LNCAP (cell line): ENCODE data around the gene SERPINA1.

ENCODE experiments used
- CTCF ChIP-seq: fragments of 450-650 bp; IDR thresholded peaks from 2 replicates; pipeline ENCODE4 v1.5.1; 2017; ENCODE audit warnings: mild to moderate bottlenecking

The SERPINA1 gene

GRCh38 chr14:94330432-94330831, 58.0 kb downstream of the SERPINA1 start:
- no peak for TF ChIP-seq CTCF

GRCh38 chr14:94329857-94330256, 58.5 kb downstream of the SERPINA1 start:
- TF ChIP-seq CTCF, result no peak

- TF ChIP-seq CTCF, result no peak
Observed at GRCh38 chr14:94328196-94328595, 60.2 kb downstream of the SERPINA1 start.
